Skeletal muscle satellite cell (primary cell): ENCODE data around the gene GABRE.

Source experiments
- H3K27me3 ChIP-seq: 2 replicates; pipeline ENCODE4 v1.7.0; 2013; ENCODE audit warnings: low read length; ENCODE audit not compliant: control insufficient read depth, insufficient read depth
- H3K36me3 ChIP-seq: 2 replicates; pipeline ENCODE4 v1.7.0; 2013; ENCODE audit warnings: mild to moderate bottlenecking, control low read depth, low read length; ENCODE audit not compliant: insufficient read depth
- H3K4me1 ChIP-seq: 2 replicates; pipeline ENCODE4 v1.7.0; 2013; ENCODE audit warnings: low read length; ENCODE audit not compliant: control insufficient read depth, insufficient read depth
- H3K4me2 ChIP-seq: 2 replicates; pipeline ENCODE4 v1.7.0; 2013; ENCODE audit warnings: mild to moderate bottlenecking, low read length
- H3K4me3 ChIP-seq: 2 replicates; pipeline ENCODE4 v1.7.0; 2013; ENCODE audit warnings: low read length
- H3K9ac ChIP-seq: 2 replicates; pipeline ENCODE4 v1.7.0; 2013; ENCODE audit warnings: mild to moderate bottlenecking, low read depth, low read length, moderate library complexity
- H3K9me3 ChIP-seq: replicated peaks from 2 replicates; pipeline ENCODE4 v1.7.0; 2013; ENCODE audit warnings: mild to moderate bottlenecking, control low read depth, low read length

GABRE gene

DNA sequence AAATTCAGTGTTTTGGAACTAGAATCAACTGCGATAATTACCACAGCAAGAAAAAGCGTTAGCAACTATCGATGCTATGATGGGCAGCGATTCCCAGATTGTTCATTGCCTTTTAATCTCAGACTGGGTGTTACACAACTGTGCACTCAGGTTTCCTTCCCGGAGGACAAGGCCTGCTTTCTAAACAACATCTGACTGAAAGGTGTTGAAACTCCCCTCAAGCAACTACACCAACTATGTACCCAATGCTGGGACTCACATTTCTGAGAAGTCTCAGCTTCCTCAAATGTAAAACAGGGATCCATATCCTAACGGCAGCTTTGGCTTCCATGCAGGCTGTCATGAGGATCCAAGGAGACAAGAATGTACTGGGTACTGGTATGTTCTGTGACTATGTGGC, 8.2 kb downstream of the GABRE start:
- no peak overlapping the region for H3K4me2 ChIP-seq
- no peaks in the 10 kb centered on the region for H3K27me3 ChIP-seq
- peaks cover 11% of the 10 kb centered on the region for H3K4me1 ChIP-seq
- no peaks in the 10 kb centered on the region for H3K9me3 ChIP-seq
- no peak overlapping the region for H3K9ac ChIP-seq
- H3K4me3 ChIP-seq, result no peak overlapping the region
- peaks cover 21% of the 10 kb centered on the region for H3K36me3 ChIP-seq

DNA sequence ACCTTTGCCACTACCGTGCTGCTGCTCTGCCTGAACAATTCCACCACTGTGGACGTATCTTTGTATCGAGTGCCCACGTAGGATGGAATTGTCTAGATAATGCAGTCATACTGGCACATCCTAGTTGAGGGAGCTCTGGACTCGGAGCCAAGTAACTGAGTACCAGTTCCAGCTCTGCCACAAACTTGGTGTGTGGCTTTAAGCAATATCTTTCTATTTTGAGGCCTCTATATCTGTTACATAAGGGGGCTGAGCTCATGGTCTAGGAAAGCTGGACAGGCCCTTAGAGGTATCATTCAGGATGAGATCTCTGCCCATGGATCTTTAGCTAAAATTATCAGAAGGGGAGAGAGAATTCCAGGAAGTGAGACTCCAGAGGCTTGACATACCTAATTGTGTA, 12.4 kb downstream of the GABRE start:
- H3K27me3 ChIP-seq, result no peaks in the 10 kb centered on the region

DNA sequence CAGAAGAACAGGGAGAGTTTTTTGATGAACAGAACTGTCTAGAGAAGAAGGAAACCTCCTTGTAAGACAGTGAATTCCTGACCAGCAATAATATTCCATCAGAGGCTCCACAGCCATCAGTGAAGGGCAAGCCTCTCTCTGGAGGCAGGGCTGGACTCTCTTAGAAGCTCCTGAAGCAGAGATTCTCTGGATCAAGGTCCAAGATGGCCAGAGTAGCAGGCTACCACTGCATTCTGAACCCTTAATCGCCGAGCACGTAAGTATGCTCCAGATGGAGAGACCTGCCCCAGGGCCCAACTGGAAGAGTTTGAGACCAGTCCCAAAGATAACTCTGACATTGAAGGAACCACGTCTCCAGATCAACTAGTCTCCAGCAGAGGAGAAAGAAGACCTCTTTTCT, 16.4 kb downstream of the GABRE start:
- Histone ChIP-seq H3K4me3 (no peak overlapping the region), H3K36me3 (peaks cover 65% of the 10 kb centered on the region), H3K9me3 (no peaks in the 10 kb centered on the region), H3K4me1 (no peaks in the 10 kb centered on the region), H3K9ac (no peak overlapping the region), H3K4me2 (no peak overlapping the region), H3K27me3 (no peaks in the 10 kb centered on the region)

More for the DNA sequence above, 12.4 kb downstream of the GABRE start:
- H3K4me2 ChIP-seq, result no peak overlapping the region
- H3K9ac ChIP-seq, result no peak overlapping the region
- H3K9me3 ChIP-seq, result no peaks in the 10 kb centered on the region
- no peaks in the 10 kb centered on the region for H3K4me1 ChIP-seq
- peaks cover 46% of the 10 kb centered on the region for H3K36me3 ChIP-seq
- no peak overlapping the region for H3K4me3 ChIP-seq

DNA sequence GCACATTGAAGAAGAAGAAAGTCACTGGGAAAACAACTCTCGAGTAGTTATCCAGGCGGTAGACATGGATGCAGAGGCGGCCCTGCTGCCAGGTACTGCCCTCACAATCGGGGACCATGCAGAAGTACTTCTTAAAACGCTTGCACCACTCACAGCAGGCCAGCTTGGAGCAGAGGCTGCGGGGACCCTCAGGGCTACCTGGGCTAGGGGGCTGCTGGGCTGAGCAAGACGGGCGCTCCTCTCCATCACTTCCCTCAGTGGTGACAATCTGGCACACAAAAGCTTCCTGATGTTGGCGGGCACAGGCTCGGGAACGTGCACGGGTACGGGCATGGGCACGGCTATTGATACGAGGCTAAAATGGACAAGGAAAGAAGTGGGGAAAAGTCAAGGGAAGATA, 19.7 kb downstream of the GABRE start:
- H3K4me2 ChIP-seq, result no peak overlapping the region
- H3K9ac ChIP-seq, result no peak overlapping the region
- H3K9me3 ChIP-seq, result no peaks in the 10 kb centered on the region
- no peaks in the 10 kb centered on the region for H3K4me1 ChIP-seq
- H3K4me3 ChIP-seq, result no peak overlapping the region
- H3K27me3 ChIP-seq, result no peaks in the 10 kb centered on the region
- peaks cover 44% of the 10 kb centered on the region for H3K36me3 ChIP-seq

DNA sequence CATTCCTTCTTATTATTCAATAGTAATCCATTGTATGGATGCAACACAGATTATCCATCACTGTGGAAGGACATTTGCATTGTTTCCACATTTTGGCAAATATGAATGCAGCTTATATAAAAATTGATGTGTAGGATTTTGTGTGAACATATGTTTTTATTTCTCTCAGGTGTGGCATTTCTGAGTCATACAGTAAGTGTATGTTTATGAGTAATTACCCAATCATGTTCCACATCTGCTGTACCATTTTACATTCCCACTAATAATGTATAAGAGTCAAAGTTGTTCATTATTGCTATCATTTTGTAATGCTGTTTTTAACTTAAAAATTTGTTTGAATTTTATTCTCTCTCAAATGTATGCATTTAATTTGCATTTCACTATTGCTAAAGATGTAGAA, 36.3 kb downstream of the GABRE start:
- Histone ChIP-seq H3K4me2 (no peak overlapping the region), H3K4me3 (no peak overlapping the region), H3K9me3 (no peaks in the 10 kb centered on the region), H3K27me3 (no peaks in the 10 kb centered on the region), H3K36me3 (no peaks in the 10 kb centered on the region), H3K9ac (no peak overlapping the region), H3K4me1 (no peaks in the 10 kb centered on the region)

DNA sequence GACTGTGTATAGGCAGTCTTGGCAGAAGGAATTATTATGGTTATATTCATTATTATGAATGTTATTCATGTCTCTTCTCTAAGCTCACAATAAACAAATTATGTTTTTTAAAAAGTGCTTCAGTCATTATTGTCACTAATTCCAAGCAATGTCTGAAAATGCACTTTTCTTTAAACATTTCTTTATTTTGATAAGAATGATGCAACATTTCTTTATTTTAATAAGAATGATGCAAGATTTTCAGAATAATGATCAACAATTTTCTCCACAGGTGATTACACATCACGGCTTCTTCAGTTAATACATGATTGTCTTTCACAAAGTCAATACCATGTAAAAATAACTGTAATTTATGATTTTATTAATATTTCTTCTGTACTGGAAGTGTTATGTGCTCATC, 39.1 kb downstream of the GABRE start:
- no peaks in the 10 kb centered on the region for H3K4me1 ChIP-seq
- no peak overlapping the region for H3K4me2 ChIP-seq
- H3K27me3 ChIP-seq, result no peaks in the 10 kb centered on the region
- H3K9ac ChIP-seq, result no peak overlapping the region
- H3K36me3 ChIP-seq, result no peaks in the 10 kb centered on the region
- no peaks in the 10 kb centered on the region for H3K9me3 ChIP-seq
- no peak overlapping the region for H3K4me3 ChIP-seq

DNA sequence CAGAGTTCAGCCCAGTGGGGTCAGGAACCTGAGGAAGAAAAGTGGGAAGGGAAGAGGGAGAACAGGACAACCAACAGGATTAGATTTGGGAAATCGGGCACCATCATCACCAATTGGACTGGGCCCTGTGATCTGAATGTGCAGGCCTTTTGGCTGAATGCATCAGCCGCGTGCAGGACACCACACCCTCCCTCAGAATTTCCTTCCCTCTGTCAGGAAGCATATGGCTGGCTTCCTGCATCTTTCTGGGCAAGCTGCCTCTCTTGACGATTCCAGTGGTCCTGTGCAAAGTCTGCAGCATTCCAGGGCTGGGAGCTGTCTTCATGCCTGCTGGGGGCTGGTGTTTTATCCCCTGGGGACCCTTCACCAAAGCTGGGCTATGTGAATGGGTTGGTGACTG, 45.4 kb downstream of the GABRE start:
- Histone ChIP-seq H3K9ac (no peak overlapping the region), H3K27me3 (no peaks in the 10 kb centered on the region), H3K4me3 (no peak overlapping the region), H3K36me3 (no peaks in the 10 kb centered on the region), H3K4me1 (no peaks in the 10 kb centered on the region), H3K4me2 (no peak overlapping the region), H3K9me3 (no peaks in the 10 kb centered on the region)

DNA sequence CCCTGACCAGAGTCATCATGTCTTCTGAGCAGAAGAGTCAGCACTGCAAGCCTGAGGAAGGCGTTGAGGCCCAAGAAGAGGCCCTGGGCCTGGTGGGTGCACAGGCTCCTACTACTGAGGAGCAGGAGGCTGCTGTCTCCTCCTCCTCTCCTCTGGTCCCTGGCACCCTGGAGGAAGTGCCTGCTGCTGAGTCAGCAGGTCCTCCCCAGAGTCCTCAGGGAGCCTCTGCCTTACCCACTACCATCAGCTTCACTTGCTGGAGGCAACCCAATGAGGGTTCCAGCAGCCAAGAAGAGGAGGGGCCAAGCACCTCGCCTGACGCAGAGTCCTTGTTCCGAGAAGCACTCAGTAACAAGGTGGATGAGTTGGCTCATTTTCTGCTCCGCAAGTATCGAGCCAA, 50.8 kb downstream of the GABRE start:
- no peak overlapping the region for H3K9ac ChIP-seq
- no peaks in the 10 kb centered on the region for H3K27me3 ChIP-seq
- no peaks in the 10 kb centered on the region for H3K9me3 ChIP-seq
- H3K4me2 ChIP-seq, result no peak overlapping the region
- no peaks in the 10 kb centered on the region for H3K36me3 ChIP-seq
- H3K4me3 ChIP-seq, result no peak overlapping the region
- no peaks in the 10 kb centered on the region for H3K4me1 ChIP-seq

DNA sequence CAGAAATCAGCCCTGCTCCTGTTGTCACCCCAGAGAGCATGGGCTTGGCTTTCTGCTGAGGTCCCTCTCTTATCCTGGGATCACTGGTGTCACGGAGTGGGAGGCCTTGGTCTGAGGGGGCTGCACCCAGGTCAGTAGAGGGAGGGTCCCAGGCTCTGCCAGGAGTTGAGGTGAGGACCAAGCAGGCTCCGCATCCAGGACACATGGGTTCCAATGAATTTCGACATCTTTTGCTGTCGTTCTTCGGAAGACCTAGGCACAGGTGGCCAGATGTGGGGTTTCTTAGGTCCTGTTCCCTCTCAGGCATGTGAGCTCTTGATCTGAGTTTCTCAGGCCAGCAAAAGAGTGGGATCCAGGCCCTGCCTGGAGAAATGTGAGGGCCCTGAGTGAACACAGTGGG, 51.8 kb downstream of the GABRE start:
- no peak overlapping the region for H3K9ac ChIP-seq
- no peak overlapping the region for H3K4me3 ChIP-seq
- H3K4me2 ChIP-seq, result no peak overlapping the region
- H3K4me1 ChIP-seq, result no peaks in the 10 kb centered on the region
- no peaks in the 10 kb centered on the region for H3K9me3 ChIP-seq
- H3K27me3 ChIP-seq, result no peaks in the 10 kb centered on the region
- H3K36me3 ChIP-seq, result no peaks in the 10 kb centered on the region

DNA sequence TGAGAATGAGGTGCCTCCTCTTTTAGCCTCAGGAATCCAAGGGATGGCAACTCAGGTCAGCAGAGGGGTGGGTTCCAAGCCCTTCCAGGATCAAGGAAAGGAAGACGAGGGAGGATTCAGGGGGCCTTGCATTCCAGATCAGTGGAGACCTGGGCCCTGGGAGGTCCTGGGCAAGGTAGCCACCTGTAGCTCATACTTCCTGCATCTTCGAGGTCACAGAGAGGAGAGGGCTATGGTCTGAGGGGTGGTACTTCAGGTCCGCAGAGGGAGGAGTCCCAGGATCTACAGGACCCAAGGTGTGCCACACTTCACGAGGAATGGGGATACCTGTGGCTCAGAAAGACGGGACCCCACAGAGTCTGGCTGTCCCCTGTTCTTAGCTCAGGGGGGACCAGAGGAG, 52.6 kb downstream of the GABRE start:
- no peak overlapping the region for H3K4me2 ChIP-seq
- no peak overlapping the region for H3K4me3 ChIP-seq
- no peaks in the 10 kb centered on the region for H3K27me3 ChIP-seq
- no peaks in the 10 kb centered on the region for H3K9me3 ChIP-seq
- no peak overlapping the region for H3K9ac ChIP-seq
- no peaks in the 10 kb centered on the region for H3K4me1 ChIP-seq
- H3K36me3 ChIP-seq, result no peaks in the 10 kb centered on the region

DNA sequence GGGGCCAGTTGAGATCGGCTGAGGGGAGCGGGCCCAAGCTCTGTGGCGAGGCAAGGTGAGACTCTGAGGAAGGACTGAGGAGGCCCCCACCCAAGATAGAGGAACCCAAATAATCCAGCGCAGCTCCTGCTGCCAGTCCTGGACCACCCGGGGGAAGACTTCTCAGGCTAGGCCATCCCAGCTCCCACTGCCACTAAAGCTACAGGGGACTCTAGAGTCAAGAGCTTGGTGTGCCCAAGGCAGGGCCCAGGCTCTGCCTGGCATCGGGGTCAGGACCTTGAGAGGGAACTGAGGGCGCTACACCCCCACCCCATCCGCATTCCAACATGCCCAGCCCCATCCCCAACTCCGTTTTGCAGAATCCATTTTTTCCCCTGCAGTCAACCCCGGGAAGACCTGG, 53.2 kb downstream of the GABRE start:
- no peak overlapping the region for H3K9ac ChIP-seq
- no peak overlapping the region for H3K4me2 ChIP-seq
- H3K9me3 ChIP-seq, result no peaks in the 10 kb centered on the region
- no peaks in the 10 kb centered on the region for H3K27me3 ChIP-seq
- no peaks in the 10 kb centered on the region for H3K4me1 ChIP-seq
- no peak overlapping the region for H3K4me3 ChIP-seq
- H3K36me3 ChIP-seq, result no peaks in the 10 kb centered on the region

DNA sequence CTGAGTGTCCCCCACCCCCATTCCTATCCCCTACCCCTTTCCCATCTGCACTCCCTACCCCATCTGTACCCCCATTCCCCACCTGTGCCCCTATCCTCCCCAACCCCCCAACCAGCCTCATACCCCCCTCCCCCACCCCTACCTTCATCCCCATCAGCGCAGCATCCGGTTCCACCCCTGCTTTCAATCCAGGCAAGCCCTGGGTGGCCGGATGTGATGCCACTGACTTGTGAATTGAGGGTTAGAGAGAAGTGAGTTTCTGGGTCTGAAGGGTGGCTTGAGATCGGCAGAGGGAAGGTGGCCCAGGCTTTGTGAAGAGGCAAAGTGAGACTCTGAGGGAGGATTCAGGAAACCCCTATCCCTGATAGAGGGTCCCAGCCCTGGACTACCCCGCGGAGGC, 53.9 kb downstream of the GABRE start:
- Histone ChIP-seq H3K27me3 (no peaks in the 10 kb centered on the region), H3K9me3 (no peaks in the 10 kb centered on the region), H3K36me3 (no peaks in the 10 kb centered on the region), H3K4me1 (no peaks in the 10 kb centered on the region), H3K4me2 (no peak overlapping the region), H3K9ac (no peak overlapping the region), H3K4me3 (no peak overlapping the region)
